Hematopoietic multipotent progenitor cell treated with erythropoietin and hydrocortisone succinate and interleukin-3 and kit ligand, for 15 days (in vitro differentiated cells): ENCODE data around the gene INVS.
A peak's percentile ranks its signal among the peaks of the same experiment; 100 is the strongest.
"Not testable (repeated sequence)": the region's sequence is repeated elsewhere in the genome, so short reads cannot be mapped to it uniquely, and the experiment has no call there.

Experiments
- DNase-seq: peaks from one replicate; pipeline ENCODE4 v3.0.0-alpha.2; 2015; ENCODE audit warnings: low spot score

INVS gene

GRCh38 chr9:100322954-100323536 is 224.0 kb downstream of the INVS start:
- DNase-seq = peak; percentile 61

- DNase-seq = peak; percentile 64
Observed at GRCh38 chr9:100324594-100325200, 225.7 kb downstream of the INVS start.

- not testable (repeated sequence) for DNase-seq
Observed at GRCh38 chr9:100338736-100339135, 239.7 kb downstream of the INVS start.

- no peak for DNase-seq
Observed at GRCh38 chr9:100340224-100340623, 241.2 kb downstream of the INVS start.

GRCh38 chr9:100341889-100342288 is 242.8 kb downstream of the INVS start:
- no peak for DNase-seq

GRCh38 chr9:100346836-100347235 is 247.8 kb downstream of the INVS start:
- no peak for DNase-seq

- DNase-seq = no peak
Observed at GRCh38 chr9:100350188-100350587, 251.1 kb downstream of the INVS start.
